AG09309 (cell line): Measurements from ENCODE around the gene LIF.

Source experiments
- DNase-seq: peaks from one replicate; pipeline ENCODE4 v3.0.0-alpha.2; 2010; ENCODE audit warnings: low read depth
- H3K4me3 ChIP-seq: 2 replicates; pipeline ENCODE4 v1.5.1; 2011; ENCODE audit warnings: mild to moderate bottlenecking, low read depth, low read length, moderate library complexity; ENCODE audit not compliant: control insufficient read depth
- TF ChIP-seq, protein P1 (sequence below): IDR thresholded peaks from 2 replicates; pipeline ENCODE4 v1.5.1; 2011; ENCODE audit warnings: mild to moderate bottlenecking, low read depth, low read length, inconsistent platforms; ENCODE audit not compliant: insufficient read depth, control insufficient read depth; ENCODE audit errors: missing control alignments

Gene LIF

DNA sequence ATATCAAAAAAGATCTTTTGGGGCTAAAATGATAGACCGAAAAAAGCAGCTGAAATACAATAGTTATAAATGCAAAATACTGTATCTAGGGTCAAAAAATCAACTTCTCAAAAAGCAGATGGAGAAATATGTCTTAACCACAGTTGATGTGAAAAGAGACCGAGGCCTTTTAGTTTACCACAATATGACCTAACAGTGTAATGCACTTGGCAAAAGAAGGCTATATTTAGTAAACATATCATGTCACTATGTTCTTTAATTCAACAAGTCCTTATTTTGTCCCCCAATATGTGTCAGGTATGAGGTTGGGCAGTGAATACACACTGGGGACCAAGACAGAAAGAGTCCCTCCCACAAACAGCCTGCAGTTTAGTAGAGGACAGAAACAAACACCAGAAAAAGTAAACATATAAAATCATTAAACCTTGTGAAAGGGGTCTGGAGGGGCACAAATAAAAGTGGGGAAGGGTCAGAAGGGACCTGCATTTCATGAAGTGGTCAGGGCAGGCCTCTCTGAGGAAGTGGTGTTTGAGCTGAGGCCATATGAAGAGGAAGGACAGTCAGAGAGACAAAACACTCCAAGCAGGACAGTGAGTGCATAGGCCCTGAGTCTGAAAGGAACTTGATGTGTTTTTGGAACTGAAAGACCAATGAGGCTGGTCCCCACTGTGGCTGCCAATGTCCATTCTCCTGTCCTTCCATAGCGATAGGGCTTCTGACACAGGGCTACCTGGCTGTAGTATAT is 53.4 kb downstream of the LIF start:
- DNase-seq = no peak
- no peak overlapping the region for H3K4me3 ChIP-seq
- TF ChIP-seq, protein P1, sequence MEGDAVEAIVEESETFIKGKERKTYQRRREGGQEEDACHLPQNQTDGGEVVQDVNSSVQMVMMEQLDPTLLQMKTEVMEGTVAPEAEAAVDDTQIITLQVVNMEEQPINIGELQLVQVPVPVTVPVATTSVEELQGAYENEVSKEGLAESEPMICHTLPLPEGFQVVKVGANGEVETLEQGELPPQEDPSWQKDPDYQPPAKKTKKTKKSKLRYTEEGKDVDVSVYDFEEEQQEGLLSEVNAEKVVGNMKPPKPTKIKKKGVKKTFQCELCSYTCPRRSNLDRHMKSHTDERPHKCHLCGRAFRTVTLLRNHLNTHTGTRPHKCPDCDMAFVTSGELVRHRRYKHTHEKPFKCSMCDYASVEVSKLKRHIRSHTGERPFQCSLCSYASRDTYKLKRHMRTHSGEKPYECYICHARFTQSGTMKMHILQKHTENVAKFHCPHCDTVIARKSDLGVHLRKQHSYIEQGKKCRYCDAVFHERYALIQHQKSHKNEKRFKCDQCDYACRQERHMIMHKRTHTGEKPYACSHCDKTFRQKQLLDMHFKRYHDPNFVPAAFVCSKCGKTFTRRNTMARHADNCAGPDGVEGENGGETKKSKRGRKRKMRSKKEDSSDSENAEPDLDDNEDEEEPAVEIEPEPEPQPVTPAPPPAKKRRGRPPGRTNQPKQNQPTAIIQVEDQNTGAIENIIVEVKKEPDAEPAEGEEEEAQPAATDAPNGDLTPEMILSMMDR = no peak

DNA sequence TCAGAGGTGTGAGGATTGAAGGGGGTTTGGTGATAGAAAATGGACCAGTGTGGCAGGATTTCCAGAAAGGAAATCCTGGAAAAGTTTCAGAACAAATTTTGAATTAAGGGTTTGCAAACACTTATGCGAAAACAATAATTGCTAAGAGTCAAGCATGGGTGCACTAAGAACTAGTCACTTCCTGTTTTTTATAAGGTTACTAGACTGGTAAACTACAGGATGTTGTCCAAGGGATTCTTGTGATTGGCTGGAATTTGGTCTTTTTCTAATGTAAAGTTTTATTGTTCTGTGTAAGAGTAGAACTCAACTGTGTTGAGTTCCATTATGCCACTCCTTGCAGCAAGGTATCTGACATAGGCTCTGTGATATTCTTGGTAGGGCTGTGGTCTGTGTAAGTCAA is 54.1 kb downstream of the LIF start:
- H3K4me3 ChIP-seq = no peak overlapping the region
- TF ChIP-seq, protein P1 = no peak
- no peak for DNase-seq

DNA sequence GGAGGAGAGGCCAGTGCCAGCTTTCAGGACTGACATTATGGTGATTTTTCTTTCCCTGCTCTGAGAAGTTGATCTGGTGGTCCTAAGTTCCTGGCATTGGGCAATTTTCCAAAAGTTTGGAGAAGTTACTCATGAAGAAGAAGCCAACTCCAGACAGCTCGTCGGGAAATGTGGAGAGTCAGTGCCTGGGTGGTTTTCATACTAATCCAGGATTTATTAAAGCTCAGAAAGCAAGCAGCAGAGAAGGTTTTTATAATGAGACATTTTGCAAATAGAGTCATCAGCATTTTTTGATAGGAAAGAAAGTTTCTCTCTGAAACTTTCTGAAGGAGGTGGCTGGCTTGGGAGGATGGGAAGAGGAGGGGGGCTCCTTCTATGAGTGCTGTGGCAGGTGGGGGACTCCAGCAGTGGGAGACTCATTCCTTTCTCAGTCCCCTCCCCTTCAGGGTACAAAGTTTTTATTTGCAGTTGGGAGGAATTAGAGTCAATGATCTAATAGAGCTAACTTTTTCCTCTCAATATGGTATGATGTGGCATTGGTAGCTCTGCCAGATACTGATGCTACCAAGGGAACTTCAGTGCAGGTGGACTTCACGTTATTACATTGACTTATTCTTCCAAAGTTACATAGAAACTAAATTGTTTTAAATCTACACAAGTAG is 55.4 kb downstream of the LIF start:
- TF ChIP-seq, protein P1 = no peak
- no peak for DNase-seq

DNA sequence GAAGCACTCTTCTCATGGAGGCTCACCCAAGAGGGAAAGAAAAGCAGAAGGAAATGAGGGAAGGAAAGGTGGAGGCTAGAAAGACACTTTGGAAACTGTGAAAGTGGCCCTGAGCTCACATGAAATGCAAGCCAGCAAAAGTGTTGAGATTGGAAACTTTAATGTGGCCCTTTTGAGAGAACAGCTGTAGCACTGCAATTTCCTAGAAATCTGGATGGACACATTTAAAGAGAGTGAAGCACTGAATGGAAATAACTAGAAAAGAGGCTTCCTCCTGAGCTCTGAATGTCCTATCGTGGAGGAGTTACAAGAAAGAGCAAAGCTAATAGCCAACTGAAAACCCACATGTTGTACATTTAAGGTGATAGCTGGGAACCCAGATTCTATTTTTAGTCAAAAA is 56.0 kb downstream of the LIF start:
- no peak overlapping the region for H3K4me3 ChIP-seq
- TF ChIP-seq, protein P1 = no peak
- no peak for DNase-seq

More for the DNA sequence above, 55.4 kb downstream of the LIF start:
- no peak overlapping the region for H3K4me3 ChIP-seq
